ENCODE data around the gene CCDC148.
"Not testable (repeated sequence)": the region's sequence is repeated elsewhere in the genome, so short reads cannot be mapped to it uniquely, and the experiment has no call there.

CCDC148 gene

DNA sequence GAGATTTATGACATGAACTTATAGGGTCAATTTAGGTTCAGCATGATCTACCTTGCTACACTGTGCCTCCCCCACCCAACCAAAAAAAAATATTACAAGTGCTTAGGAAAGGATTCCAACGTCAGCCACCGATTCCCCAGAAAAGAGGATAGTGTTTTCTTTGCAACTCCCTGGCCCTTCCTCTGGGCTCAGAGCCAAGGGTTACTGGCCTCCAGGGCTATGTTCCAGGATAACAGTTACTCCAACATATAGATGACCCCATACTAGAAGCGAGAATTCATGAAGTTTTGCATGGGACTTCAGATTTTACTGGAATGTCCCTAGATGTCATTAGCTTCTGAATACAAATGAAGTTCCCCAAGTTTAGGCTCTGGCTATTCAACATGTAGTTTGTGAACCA, 182.8 kb downstream of the CCDC148 start:
- DNase-seq = no peak

DNA sequence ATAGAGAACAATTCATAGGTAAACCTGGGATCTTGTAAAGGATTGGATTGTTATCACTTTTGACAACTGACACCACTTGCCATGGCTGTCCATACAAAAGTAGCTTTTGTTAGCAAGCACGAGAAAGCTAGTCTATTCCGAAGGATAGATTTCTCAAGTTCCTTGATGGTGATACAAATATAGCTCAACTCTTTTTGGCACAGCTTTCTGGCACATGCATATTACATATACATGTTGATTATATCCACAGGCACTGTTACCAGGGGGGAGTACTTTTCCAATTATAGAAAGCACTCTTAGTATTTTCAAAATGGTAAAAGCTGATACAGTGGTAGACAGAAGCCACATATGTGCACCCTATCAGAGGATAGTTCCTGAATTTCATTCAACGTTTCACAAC, 186.0 kb downstream of the CCDC148 start:
- no peak for DNase-seq

DNA sequence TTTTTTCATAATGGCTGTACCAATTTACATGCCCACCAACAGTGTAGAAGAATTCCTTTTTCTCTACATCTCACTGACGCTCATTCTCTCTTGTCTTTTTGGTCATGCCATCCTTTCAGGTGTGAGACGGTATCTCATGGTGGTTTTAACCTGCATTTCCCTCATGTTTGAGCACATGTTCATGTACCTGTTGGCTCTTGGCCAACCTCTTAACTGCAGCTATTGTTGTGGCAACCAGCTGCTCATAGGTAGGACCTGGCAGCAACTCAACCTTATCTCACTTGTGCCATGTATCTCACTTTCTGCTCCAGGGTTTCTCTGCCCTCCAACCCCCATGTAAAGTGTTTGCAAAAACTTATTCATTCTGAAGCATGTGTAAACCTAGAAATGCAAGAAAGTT, 187.4 kb downstream of the CCDC148 start:
- DNase-seq = no peak

DNA sequence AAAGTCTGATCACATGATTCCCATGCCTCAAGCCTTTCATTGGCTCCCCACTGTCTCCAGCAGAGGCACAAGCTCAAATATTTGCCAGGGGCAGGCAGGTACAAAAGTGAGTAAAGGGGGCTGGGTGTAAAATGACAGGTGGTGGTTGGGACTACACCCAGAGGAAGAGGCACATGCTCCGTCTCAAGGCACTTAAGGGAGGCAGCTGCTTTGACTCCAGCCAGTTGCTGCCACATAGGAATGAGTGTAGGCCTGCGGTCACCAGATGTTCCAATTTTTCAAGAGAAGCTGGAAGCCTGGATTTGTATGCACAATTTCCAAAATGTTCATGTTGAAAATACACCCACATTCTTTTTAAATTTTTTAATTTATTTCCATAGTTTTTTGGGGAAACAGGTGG, 190.4 kb downstream of the CCDC148 start:
- DNase-seq = no peak

DNA sequence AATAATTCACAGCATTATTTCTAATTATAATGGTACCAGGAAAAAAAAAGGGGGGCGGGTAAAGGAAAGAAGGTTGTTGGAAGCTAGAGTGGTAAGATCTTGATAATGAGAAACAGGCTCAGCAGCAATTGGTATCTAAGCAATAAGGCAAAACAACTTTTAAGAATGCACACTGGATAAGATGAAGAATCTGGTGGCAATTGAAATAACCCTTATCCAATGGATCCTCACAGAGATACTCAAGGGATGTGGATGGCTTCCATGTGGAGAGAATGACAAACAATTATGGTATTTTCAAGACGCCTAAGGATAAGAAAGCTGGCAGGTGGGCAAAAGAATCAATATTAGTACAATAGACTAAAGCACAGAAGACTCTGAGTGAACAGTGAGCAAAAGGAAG, 201.3 kb downstream of the CCDC148 start:
- DNase-seq = no peak

DNA sequence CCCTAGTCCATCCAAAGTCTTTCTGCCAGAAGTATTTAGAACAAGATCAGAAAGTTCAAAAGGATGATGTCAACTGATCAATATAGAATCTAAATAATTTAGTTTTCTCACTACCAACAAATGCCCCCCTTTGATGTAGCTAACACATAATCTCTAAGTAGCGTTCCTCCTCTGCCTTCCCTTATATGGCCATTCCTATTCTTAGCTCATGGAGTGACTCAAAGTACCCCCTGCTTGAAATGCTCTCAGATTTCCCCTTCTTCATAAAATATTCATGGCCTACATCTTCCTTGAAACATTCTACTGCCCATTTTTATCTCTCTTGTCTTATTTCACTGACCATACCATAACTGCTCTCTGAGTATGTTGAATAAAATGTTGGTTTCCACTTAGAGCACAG, 203.4 kb downstream of the CCDC148 start:
- no peak for DNase-seq

DNA sequence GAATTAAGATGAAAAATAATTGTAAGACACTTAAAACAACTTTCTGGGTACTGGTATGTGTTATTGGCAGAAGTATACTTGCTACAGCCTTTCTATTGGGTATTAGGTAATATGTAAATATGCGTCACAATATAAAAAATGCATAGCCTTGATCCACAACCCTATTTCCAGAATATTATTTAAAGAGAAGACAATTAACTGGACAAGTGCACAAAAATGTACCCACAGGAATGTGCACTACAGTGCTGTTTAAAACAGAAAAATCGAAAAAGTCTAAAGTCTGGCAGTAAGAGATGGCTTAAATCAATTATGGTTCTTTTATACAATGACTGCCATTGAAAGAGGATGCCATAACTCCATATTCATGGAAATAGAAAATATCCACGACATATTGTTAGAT, 205.2 kb downstream of the CCDC148 start:
- DNase-seq = no peak

DNA sequence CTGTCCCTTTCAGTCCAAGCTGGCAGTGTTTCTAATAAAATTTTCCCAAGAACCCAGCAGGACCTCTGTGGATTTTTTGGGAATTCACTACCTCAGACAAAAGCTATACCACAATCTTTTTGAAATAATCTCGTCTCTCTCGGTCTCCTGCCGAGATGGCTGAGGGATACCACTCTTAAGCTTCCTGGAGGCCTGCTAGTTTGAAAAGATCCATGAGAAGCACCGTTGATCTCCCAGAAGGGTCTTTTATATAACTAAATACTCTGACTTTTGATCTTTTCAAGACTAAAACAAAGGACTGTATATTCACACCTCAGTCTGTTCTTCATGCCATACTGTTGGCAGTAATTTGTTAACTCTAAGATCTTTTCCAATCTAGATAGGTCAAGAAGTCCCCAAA, 213.2 kb downstream of the CCDC148 start:
- no peak for DNase-seq

DNA sequence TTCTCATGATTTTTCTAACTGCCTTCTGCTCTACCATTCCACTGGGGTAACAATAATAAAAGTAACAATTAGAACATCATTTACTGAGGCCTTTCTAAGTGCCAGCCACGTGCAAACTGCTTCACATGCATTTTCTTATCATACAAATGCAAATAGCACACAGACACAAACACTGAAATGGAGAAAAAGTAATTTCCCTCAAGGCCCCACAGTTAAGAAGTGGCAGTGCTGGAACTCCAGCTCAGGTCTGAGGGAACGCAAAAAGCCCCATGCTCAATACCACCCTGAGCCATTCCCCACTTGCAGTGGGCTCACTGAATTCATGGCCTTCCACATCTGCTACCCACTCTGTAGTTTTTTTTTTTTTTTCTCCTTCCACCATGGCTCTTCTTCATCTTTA, 214.3 kb downstream of the CCDC148 start:
- no peak for DNase-seq

DNA sequence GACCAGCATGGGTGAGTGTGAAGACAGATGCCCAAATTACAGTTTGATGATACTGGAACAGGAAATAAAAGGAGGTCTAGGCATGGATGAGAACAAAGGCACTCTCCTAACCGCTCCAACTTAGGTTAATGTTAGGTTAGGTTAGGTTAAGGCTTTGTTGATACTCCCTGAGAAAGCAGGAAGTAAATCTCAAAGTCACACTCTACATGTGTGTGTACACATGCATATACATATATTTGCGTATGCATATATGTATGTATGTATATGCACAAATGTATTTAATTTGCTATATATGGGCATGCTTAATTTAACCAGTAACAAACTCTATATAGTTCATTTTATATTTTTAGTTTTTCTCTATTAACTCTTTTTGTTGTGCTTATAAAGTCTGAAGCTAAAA, 215.6 kb downstream of the CCDC148 start:
- no peak for DNase-seq

DNA sequence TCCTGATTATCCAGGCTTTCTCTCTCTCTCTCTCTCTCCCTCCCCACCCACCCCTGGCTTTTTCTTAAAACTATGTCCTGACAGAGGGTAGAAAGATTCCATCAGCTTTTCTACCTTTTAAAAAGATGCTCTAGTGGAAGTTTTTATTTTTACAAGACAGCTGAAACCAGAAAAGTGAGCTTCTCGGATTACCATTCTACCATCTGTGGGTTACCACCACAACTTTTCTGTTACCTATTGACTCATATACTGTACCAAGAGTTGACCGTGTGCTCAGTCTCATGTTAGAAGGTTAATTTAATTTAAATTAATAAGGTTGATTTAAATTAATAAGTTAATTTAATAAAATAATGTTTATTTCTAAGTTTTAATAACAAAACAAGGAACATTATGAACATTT, 217.3 kb downstream of the CCDC148 start:
- DNase-seq = no peak

DNA sequence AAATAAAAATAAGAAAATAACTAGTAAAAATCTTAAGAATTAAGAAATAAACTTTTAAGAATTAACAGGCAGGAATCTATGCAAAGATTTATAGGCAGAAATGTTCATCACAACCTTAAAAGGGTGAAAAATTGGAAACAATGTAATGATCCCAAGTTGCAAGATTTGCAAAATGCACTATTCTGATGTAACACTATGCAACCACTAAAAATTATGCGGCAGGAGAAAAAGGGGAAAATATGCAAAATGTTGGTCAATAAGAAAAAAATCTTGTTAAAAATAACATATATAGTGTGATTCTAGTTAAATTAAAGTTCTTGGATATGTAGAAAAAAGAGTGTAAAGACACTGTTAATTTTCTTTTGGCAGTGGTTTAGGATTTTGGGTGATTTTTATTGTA, 222.1 kb downstream of the CCDC148 start:
- no peak for DNase-seq

DNA sequence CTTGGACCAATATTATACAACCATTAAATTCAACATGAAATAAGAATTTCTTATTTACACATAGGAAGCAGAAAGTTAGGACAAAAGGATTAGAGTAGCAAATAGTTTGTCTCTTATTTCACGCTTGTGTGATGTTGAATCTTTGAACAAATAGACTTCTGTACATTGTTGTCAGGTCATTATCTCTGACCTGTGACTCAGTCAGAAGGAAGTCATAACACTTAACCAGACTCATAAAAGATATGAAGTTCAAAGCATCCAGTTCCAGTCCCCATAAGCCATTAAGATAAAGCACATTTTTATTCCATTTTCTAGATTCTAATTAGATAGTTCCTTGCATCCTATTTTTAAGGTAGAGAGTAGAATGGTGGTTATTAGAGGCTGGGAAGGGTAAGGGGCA, 224.1 kb downstream of the CCDC148 start:
- no peak for DNase-seq

DNA sequence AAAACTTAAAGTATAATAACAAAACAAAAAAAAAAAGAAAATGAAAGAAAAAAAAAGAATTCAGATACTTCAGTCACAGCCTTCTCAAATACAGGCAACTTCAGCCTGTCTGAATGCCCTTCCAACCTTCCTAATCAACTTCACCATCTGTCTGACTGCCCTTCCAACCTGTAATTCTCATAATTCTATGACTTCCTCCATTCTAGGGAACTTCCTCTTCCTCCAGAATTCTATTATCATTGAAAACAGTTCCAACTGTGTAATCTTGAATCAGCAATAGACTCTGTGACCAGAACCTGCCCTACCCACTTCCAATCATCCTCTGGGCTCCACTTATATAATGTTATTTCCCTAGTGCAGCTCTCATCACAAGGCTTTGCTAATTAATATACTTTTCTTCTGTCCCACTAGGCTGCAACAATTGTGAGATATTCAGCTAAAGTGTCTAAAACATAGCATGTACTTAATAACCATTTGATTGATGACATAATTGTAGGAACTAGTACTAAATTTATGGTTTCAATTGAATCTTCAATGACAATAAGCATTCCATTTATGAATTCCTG, 227.5 kb downstream of the CCDC148 start:
- no peak for DNase-seq

DNA sequence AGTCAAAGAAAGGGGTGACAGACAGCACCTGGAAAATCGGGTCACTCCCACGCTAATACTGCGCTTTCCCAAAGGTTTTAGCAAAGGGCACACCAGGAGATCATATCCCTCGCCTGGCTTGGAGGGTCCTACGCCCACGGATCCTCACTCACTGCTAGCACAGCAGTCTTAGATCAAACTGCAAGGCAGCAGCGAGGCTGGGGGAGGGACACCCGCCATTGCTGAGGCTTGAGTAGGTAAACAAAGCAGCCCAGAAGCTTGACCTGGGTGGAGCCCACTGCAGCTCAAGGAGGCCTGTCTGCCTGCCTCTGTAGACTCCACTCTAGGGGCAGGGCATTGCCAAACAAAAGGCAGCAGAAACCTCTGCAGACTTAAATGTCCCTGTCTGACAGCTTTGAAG, 233.5 kb downstream of the CCDC148 start:
- DNase-seq = not testable (repeated sequence)

DNA sequence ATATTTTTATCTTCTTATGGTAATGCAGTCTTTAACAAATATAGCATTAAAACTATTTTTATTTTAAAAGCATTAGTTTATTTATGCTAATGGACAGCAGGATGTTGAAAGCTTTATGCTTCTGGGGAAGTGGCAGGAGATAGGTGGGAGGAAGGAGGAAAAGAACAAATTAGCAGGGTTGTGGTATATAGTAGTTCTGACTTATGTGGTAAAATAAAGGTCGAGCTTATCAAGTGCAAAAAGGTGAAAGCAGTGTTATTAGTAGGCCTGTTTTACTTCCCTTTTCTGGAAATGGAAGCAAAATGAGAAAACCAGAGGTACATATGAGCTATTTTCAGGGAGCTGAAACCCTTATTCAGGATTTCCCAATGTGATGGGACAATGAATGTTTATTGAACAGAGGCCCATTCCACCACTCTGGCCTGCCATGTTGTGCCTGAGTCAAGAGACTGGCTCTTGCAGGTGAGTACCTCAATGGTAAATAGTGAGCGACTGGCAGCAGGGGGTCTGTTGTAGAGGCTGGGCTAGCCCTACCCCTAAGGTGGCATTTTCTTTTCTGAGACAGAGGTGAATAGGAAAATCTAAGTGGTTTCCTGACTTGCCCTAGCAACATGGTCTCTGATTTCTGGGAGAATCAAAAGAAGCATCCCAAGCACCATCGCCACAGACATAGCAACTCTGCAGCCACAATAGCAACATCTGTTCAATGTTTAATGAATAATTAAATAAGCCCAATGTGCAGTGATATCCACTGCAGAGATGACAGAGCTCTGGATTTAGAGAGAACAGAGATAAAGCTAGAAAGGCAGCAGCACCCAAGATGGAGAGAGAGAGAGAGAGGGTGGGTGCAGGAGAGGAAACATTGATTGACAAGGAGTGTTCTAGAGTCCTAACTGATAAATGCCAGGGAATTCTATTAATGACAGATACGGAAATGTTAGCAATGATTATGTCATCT, 235.2 kb downstream of the CCDC148 start:
- DNase-seq = no peak

DNA sequence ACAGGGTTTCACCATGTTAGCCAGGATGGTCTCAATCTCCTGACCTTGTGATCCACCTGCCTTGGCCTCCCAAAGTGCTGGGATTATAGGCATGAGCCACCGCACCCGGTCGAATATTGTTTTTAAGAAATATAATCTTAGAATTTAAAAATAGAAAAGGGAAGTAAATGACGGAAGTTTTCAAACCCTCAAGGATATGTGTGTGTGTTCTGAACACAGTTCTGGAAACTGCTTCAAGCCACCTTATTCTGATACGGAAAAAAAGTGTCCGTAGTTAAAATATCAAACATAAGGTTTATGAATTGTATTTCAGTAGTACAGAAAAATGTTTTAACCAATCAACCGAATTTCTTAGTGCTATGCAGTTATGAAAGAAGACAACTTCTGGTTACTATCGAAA, 239.0 kb downstream of the CCDC148 start:
- no peak for DNase-seq

DNA sequence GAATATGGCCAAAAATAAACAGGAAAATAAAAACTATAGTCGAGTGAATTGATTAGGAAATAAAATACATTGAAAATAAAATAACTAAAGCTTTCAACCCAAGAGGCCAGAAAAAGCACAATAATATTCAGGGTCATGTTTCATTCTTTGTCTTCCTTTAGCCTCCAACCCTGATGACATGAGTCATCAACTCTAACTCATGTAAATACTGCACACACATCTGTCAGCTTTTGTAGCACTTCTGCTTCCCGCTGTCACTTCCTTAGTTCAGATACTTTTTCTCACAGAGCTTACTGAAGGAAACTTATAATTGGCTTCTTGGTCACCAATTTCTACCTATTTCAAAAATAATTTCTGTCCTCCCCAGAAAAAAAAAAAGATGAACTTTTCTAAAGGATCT, 242.1 kb downstream of the CCDC148 start:
- no peak for DNase-seq

DNA sequence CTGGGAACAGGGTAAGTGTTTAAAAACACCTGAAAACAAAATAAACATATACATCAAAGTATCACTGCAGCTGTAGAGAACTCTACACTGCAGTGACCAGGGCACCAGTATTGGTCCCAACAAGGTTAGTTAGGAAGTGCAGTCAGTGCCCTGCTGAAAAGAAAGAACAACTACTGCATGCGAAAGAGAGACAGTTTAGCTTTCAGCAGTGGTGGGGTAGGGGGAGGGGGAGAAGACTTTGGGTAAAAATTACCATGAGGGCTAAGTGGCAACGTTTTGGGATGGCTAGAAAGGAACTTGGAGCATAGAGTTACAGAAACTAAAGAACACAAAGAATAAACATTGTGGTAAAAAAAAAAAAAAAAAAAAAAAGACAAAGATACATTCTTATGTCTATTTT, 242.8 kb downstream of the CCDC148 start:
- DNase-seq = no peak

DNA sequence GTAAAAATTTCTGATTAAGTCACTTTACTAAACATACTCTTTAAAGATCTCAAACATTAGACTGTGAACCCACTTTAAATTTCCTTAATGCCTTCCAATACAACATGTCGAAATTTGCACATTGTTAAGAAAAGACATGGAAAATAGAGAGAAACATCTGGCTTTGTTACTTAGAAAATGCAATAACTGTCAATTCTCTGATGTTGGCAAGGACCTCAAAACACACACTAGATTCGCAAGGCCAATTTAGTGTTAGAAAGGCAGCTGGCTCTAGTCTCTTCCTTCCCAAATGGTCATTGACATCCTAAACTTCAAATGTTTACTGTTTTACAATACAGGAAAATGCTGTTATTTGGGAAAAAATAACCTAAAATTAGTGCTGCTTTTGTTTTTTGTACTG, 244.3 kb downstream of the CCDC148 start:
- DNase-seq = no peak

DNA sequence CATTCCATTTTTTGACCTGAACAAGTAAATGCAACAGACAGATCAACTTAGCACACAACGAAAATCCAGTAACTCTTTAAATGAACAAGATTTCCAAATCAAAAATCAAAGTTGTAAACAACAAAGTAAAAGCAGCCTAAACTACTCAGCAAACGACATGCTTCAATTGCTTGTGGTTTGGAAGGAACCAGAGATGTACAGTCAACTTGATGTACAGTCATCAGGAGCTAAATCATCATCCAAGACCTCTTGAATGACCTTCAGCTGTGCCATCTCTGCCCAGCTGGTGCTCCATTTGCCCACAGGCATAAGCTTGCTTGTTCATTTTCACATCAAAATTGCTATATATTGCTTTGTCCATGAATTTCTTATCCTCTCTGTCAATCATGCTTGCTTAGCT, 245.1 kb downstream of the CCDC148 start:
- DNase-seq = no peak

DNA sequence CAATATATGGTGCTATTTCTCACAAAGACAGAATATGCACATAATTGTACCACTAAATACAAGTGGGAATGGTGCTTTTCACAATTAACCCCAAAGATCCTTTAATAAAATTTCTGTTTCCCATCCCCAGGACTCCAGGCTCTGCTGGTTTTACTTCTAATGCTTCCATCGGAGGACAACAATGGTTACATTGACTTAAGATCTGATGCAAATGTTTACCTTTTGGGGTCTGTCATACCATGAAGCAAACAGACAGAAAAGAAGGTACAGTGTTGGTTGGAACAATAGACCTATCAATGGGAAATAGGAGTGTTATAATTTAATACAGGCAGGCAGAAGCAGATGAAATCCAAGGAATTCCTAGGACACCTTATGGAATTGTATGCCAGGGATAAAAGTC, 249.2 kb downstream of the CCDC148 start:
- DNase-seq = no peak

DNA sequence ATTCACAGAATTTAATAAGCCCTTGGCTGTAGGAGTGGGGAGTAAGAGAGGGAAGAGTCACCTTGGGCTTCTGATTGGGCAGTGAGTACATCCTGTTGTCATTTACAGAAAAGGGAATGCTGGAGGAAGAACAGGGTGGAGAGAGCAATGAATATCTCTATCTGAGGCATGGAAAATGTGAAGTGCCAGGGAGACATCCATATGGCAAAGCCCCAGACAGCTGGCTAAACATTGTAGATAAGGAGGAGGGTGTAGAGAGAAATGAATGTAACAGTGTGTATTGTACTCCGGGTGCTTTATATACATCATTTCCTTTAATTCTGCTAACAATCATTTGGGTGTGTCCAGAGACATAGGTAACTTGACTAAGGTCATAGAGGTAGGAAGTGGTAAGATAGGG, 251.3 kb downstream of the CCDC148 start:
- no peak for DNase-seq

DNA sequence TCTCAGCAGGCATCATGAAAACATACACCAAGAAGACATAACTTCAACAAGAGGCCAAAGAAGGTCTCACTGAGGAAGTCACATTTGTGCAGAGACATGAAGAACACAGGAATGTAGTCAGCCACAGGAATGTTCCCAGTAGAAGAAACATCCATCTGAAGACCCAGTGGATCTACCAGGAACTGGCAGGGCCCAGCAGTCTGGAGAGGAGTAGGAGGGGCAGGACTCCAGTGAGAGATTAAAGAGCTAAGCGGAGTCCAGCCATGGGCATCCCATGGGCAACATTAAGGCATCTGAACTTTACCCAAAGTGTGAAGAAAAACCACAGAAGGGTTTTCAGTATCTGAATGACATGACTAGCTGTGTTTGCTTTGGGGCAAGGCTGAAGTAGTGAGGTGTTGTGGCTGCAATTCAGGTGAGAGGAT, 251.8 kb downstream of the CCDC148 start:
- DNase-seq = no peak
